NCI-H1694 treated with DMSO at 0.1 percent for 48 hours (cell line): ENCODE measurements around the gene CTDSPL.

Experiments
- DNase-seq: peaks from one replicate; lab custom pipeline; 2025; lab: John Stamatoyannopoulos, UW

CTDSPL gene

GRCh38 chr3:37891227-37891626 is 29.5 kb downstream of the CTDSPL start:
- DNase-seq, result no peak

- DNase-seq, result no peak
These were observed 31.4 kb downstream of the CTDSPL start for GRCh38 chr3:37892927-37893600.

- no peak for DNase-seq
These were observed 35.1 kb downstream of the CTDSPL start for GRCh38 chr3:37896827-37897226.

- DNase-seq, result no peak
These were observed 36.1 kb downstream of the CTDSPL start for GRCh38 chr3:37897763-37898162.

- no peak for DNase-seq
These were observed 36.7 kb downstream of the CTDSPL start for GRCh38 chr3:37898424-37898823.

- no peak for DNase-seq
These were observed 37.5 kb downstream of the CTDSPL start for GRCh38 chr3:37899101-37899707.

- no peak for DNase-seq
These were observed 38.1 kb downstream of the CTDSPL start for GRCh38 chr3:37899711-37900306.

- DNase-seq, result no peak
These were observed 40.0 kb downstream of the CTDSPL start for GRCh38 chr3:37901721-37902120.

- no peak for DNase-seq
These were observed 41.0 kb downstream of the CTDSPL start for GRCh38 chr3:37902674-37903073.

- DNase-seq, result no peak
These were observed 41.6 kb downstream of the CTDSPL start for GRCh38 chr3:37903320-37903719.

- no peak for DNase-seq
These were observed 42.1 kb downstream of the CTDSPL start for GRCh38 chr3:37903734-37904133.

GRCh38 chr3:37904601-37905000 is 42.9 kb downstream of the CTDSPL start:
- no peak for DNase-seq

GRCh38 chr3:37905346-37905745 is 43.7 kb downstream of the CTDSPL start:
- no peak for DNase-seq

GRCh38 chr3:37905987-37906674 is 44.5 kb downstream of the CTDSPL start:
- no peak for DNase-seq

- no peak for DNase-seq
These were observed 45.1 kb downstream of the CTDSPL start for GRCh38 chr3:37906734-37907282.

GRCh38 chr3:37907371-37907770 is 45.7 kb downstream of the CTDSPL start:
- no peak for DNase-seq

GRCh38 chr3:37907906-37908305 is 46.2 kb downstream of the CTDSPL start:
- no peak for DNase-seq

GRCh38 chr3:37909067-37909911 is 47.6 kb downstream of the CTDSPL start:
- no peak for DNase-seq

GRCh38 chr3:37910671-37911400 is 49.2 kb downstream of the CTDSPL start:
- no peak for DNase-seq

- DNase-seq, result no peak
These were observed 50.5 kb downstream of the CTDSPL start for GRCh38 chr3:37912052-37912733.
